Nephron (organoid): ENCODE data around the gene SSBP3.
A peak's percentile ranks its signal among the peaks of the same experiment; 100 is the strongest.

Source experiments
- H3K27ac Mint-ChIP-seq, 3 experiments: 2 replicates each; pipeline ENCODE4 v1.8.0; 2020; ENCODE audit warnings: mixed read lengths in 3 of 3, mild to moderate bottlenecking in 2 of 3, moderate library complexity in 1 of 3
- H3K27me3 Mint-ChIP-seq: 2 replicates; pipeline ENCODE4 v1.8.0; 2021; ENCODE audit warnings: low read depth, mild to moderate bottlenecking, moderate library complexity, mixed read lengths
- H3K36me3 Mint-ChIP-seq: 2 replicates; pipeline ENCODE4 v1.8.0; 2020; ENCODE audit warnings: low read depth, mixed read lengths
- H3K4me1 Mint-ChIP-seq: 2 replicates; pipeline ENCODE4 v1.8.0; 2020; ENCODE audit warnings: mixed read lengths
- H3K4me3 Mint-ChIP-seq, 3 experiments: 2 replicates each; pipeline ENCODE4 v1.8.0; 2020; ENCODE audit warnings: mild to moderate bottlenecking in 3 of 3, mixed read lengths in 3 of 3, moderate library complexity in 2 of 3
- H3K9me3 Mint-ChIP-seq: 2 replicates; pipeline ENCODE4 v1.8.0; 2020; ENCODE audit warnings: mixed read lengths
- CTCF ChIP-seq, 3 experiments: fragments of 200-600 bp; sonication (generic); IDR thresholded peaks; one replicate each; pipeline ENCODE4 v1.5.0; 2021; ENCODE audit warnings: antibody characterized with exemption in 3 of 3; ENCODE audit not compliant: unreplicated experiment in 3 of 3

The SSBP3 gene

GRCh38 chr1:54401799-54402198 lies 4.4 kb downstream of the SSBP3 start:
- no peak for TF ChIP-seq CTCF (IDR thresholded peaks at IDR 0.05; ENCODE audit: unreplicated experiment in 3 of 3)
- peak overlapping the region; percentile 19 to 35 (median 26) for H3K27ac Mint-ChIP-seq
- peaks cover 8% of the 10 kb centered on the region for H3K27me3 Mint-ChIP-seq
- H3K4me1 Mint-ChIP-seq: peaks cover 75% of the 10 kb centered on the region
- H3K9me3 Mint-ChIP-seq: no peaks in the 10 kb centered on the region
- peak overlapping the region; percentile 92 to 97 (median 94) for H3K4me3 Mint-ChIP-seq
- peaks cover 76% of the 10 kb centered on the region for H3K36me3 Mint-ChIP-seq

- Mint-ChIP-seq H3K4me3 (no peak overlapping the region), H3K27me3 (peaks cover 8% of the 10 kb centered on the region), H3K9me3 (no peaks in the 10 kb centered on the region), H3K36me3 (peaks cover 89% of the 10 kb centered on the region), H3K27ac (no peak overlapping the region), H3K4me1 (peaks cover 84% of the 10 kb centered on the region)
- no peak for TF ChIP-seq CTCF (IDR thresholded peaks at IDR 0.05; ENCODE audit: unreplicated experiment in 3 of 3)
These were observed 5.9 kb downstream of the SSBP3 start for GRCh38 chr1:54400329-54400728.

- Mint-ChIP-seq H3K4me1 (peaks cover 84% of the 10 kb centered on the region), H3K27me3 (peaks cover 6% of the 10 kb centered on the region)
These were observed 6.4 kb downstream of the SSBP3 start for GRCh38 chr1:54399765-54400164.

GRCh38 chr1:54398963-54399528 lies 7.1 kb downstream of the SSBP3 start:
- H3K9me3 Mint-ChIP-seq: no peaks in the 10 kb centered on the region

More at GRCh38 chr1:54399765-54400164, 6.4 kb downstream of the SSBP3 start:
- Mint-ChIP-seq H3K9me3 (no peaks in the 10 kb centered on the region), H3K36me3 (peaks cover 94% of the 10 kb centered on the region), H3K27ac (no peak overlapping the region), H3K4me3 (no peak overlapping the region)
- TF ChIP-seq CTCF (IDR thresholded peaks at IDR 0.05; ENCODE audit: unreplicated experiment in 3 of 3): no peak

GRCh38 chr1:54397980-54398379 lies 8.2 kb downstream of the SSBP3 start:
- peaks cover 87% of the 10 kb centered on the region for H3K36me3 Mint-ChIP-seq
- H3K4me1 Mint-ChIP-seq: peaks cover 70% of the 10 kb centered on the region
- peak overlapping the region in 2 of 3 experiments; percentile 47 to 82 for H3K27ac Mint-ChIP-seq
- peaks cover 3% of the 10 kb centered on the region for H3K27me3 Mint-ChIP-seq
- no peak for TF ChIP-seq CTCF (IDR thresholded peaks at IDR 0.05; ENCODE audit: unreplicated experiment in 3 of 3)
- no peak overlapping the region for H3K4me3 Mint-ChIP-seq
- no peaks in the 10 kb centered on the region for H3K9me3 Mint-ChIP-seq

More at GRCh38 chr1:54398963-54399528, 7.1 kb downstream of the SSBP3 start:
- peaks cover 93% of the 10 kb centered on the region for H3K36me3 Mint-ChIP-seq
- H3K27ac Mint-ChIP-seq: peak overlapping the region; percentile 27 to 63 (median 47)
- H3K27me3 Mint-ChIP-seq: peaks cover 4% of the 10 kb centered on the region
- no peak for TF ChIP-seq CTCF (IDR thresholded peaks at IDR 0.05; ENCODE audit: unreplicated experiment in 3 of 3)
- H3K4me1 Mint-ChIP-seq: peaks cover 78% of the 10 kb centered on the region
- H3K4me3 Mint-ChIP-seq: peak overlapping the region in 1 of 3 experiments; percentile 19

- Mint-ChIP-seq H3K4me3 (peak overlapping the region in 1 of 3 experiments; percentile 29), H3K27ac (peak overlapping the region; percentile 62 to 89 (median 82)), H3K36me3 (peaks cover 86% of the 10 kb centered on the region), H3K9me3 (no peaks in the 10 kb centered on the region), H3K4me1 (peaks cover 70% of the 10 kb centered on the region), H3K27me3 (peaks cover 3% of the 10 kb centered on the region)
- no peak for TF ChIP-seq CTCF (IDR thresholded peaks at IDR 0.05; ENCODE audit: unreplicated experiment in 3 of 3)
These were observed 9.1 kb downstream of the SSBP3 start for GRCh38 chr1:54397090-54397591.
